ENCODE measurements around the gene YY1AP1.
"Not testable (repeated sequence)": the region's sequence is repeated elsewhere in the genome, so short reads cannot be mapped to it uniquely, and the experiment has no call there.

YY1AP1 gene

GRCh38 chr1:155640367-155640766, 48.2 kb downstream of the YY1AP1 start:
- DNase-seq: no peak
- Histone ChIP-seq H3K9me3 (ENCODE audit: control extremely low read depth in 1 of 5, control insufficient read depth in 4 of 5, insufficient read depth in 2 of 5, low read depth in 1 of 5, low read length in 4 of 5) (peaks cover 0 to 23% (median 10%) of the 10 kb centered on the region in 5 experiments), H3K36me3 (ENCODE audit: control insufficient read depth in 4 of 4, insufficient read depth in 4 of 4, low read length in 3 of 4) (no peaks in the 10 kb centered on the region), H3K27ac (ENCODE audit: insufficient read depth in 1 of 2, low read depth in 1 of 2, low read length in 2 of 2, poor library complexity in 1 of 2, severe bottlenecking in 2 of 2) (no peak overlapping the region), H3K27me3 (replicated peaks in 2 of 5; ENCODE audit: control insufficient read depth in 4 of 5, insufficient read depth in 5 of 5, low read length in 4 of 5) (no peaks in the 10 kb centered on the region), H3K4me1 (ENCODE audit: control extremely low read depth in 1 of 4, control insufficient read depth in 4 of 4, insufficient read depth in 4 of 4, low read length in 3 of 4) (peaks cover 0 to 19% (median 11%) of the 10 kb centered on the region in 4 experiments), H3K4me3 (ENCODE audit: control insufficient read depth in 1 of 7, extremely low read depth in 1 of 7, insufficient read depth in 4 of 7, low read depth in 2 of 7, low read length in 6 of 7) (no peak overlapping the region)
- CTCF ChIA-PET: interaction anchor here (1.1 kb wide), 1 partner anchor 11 kb away, joined by 3 read pairs; no protein-coding TSS in a partner anchor
- POLR2A ChIA-PET: no interaction called here

DNA sequence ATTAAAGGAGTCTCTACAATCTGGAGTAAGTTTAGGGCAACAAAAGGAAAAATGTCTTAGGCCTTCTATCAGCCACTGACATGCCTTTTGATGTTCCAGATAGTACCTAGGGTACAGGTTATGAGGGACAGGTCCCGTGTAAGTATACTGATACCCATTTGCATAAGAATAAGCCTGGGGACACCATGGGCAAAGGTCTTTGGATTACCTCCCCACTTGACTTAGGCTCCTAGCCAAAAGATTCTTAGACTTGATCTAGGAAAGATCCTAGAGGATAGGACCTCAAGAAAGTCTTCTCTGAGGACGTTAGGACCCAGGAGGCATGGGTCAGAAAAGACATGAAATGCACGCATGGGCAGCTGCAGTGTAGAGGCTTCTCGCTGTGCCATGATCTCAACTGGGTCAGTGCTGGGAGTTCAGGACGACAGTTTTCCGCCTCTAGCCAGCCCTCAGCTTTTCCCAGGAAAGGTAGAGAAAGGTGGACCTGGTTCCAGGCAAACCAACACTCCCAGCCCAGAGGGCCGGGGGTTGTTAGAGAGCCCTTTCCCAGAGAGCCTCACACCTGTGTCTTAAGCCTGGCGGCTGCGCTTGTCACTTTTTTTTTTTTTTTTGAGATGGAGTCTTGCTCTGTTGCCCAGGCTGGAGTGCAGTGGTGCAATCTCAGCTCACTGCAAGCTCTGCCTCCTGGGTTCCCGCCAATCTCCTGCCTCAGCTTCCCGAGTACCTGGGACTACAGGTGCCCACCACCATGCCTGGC, 52.0 kb downstream of the YY1AP1 start:
- CTCF ChIA-PET: interaction anchor here (0.6 to 2.0 kb wide), 3 partner anchors 10 to 69 kb away, joined by 3 to 6 read pairs (median 4); no protein-coding TSS in a partner anchor
- 90% methylated on average over 11 of the region's 11 CpGs for WGBS (ENCODE audit: insufficient coverage)
- no peak for DNase-seq

DNA sequence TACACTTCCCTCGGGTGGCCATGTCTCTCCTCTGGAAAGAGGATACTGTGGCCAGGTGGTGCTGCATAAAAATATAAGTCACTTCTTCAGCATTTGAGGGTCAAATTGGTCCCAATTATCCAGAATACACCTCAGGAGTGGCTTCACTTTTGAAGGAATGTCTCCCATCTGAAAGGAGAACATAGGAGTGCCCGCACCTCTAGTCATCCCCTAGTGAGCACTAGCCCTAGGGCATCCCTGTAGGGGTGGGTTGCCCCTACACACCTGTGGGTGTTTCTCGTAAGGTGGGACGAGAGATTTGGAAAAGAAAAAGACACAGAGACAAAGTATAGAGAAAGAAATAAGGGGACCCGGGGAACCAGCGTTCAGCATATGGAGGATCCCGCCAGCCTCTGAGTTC, 62.1 kb downstream of the YY1AP1 start:
- H3K9me3 ChIP-seq (ENCODE audit: control extremely low read depth in 1 of 5, control insufficient read depth in 4 of 5, insufficient read depth in 2 of 5, low read depth in 1 of 5, low read length in 4 of 5); H3K27me3 ChIP-seq (replicated peaks in 2 of 5; ENCODE audit: control insufficient read depth in 4 of 5, insufficient read depth in 5 of 5, low read length in 4 of 5); H3K27ac ChIP-seq (ENCODE audit: insufficient read depth in 1 of 2, low read depth in 1 of 2, low read length in 2 of 2, poor library complexity in 1 of 2, severe bottlenecking in 2 of 2); POLR2A ChIA-PET; H3K4me3 ChIP-seq (ENCODE audit: control insufficient read depth in 1 of 7, extremely low read depth in 1 of 7, insufficient read depth in 4 of 7, low read depth in 2 of 7, low read length in 6 of 7); H3K36me3 ChIP-seq (ENCODE audit: control insufficient read depth in 4 of 4, insufficient read depth in 4 of 4, low read length in 3 of 4); H3K4me1 ChIP-seq (ENCODE audit: control extremely low read depth in 1 of 4, control insufficient read depth in 4 of 4, insufficient read depth in 4 of 4, low read length in 3 of 4); DNase-seq; CTCF ChIA-PET: not testable (repeated sequence)
- 100% methylated on average over 1 of the region's 7 CpGs for WGBS (ENCODE audit: insufficient coverage)

More for the DNA sequence above, 52.0 kb downstream of the YY1AP1 start:
- POLR2A ChIA-PET: no interaction called here
- no peak overlapping the region for H3K27ac ChIP-seq (ENCODE audit: insufficient read depth in 1 of 2, low read depth in 1 of 2, low read length in 2 of 2, poor library complexity in 1 of 2, severe bottlenecking in 2 of 2)
- H3K27me3 ChIP-seq (replicated peaks in 2 of 5; ENCODE audit: control insufficient read depth in 4 of 5, insufficient read depth in 5 of 5, low read length in 4 of 5): no peaks in the 10 kb centered on the region
- H3K36me3 ChIP-seq (ENCODE audit: control insufficient read depth in 4 of 4, insufficient read depth in 4 of 4, low read length in 3 of 4): no peaks in the 10 kb centered on the region
- peaks cover 0 to 17% (median 10%) of the 10 kb centered on the region in 4 experiments for H3K4me1 ChIP-seq (ENCODE audit: control extremely low read depth in 1 of 4, control insufficient read depth in 4 of 4, insufficient read depth in 4 of 4, low read length in 3 of 4)
- H3K9me3 ChIP-seq (ENCODE audit: control extremely low read depth in 1 of 5, control insufficient read depth in 4 of 5, insufficient read depth in 2 of 5, low read depth in 1 of 5, low read length in 4 of 5): peaks cover 0 to 5% (median 3%) of the 10 kb centered on the region in 5 experiments
- H3K4me3 ChIP-seq (ENCODE audit: control insufficient read depth in 1 of 7, extremely low read depth in 1 of 7, insufficient read depth in 4 of 7, low read depth in 2 of 7, low read length in 6 of 7): peak overlapping the region in 5 of 7 experiments; percentile 27 to 92 (median 73)

DNA sequence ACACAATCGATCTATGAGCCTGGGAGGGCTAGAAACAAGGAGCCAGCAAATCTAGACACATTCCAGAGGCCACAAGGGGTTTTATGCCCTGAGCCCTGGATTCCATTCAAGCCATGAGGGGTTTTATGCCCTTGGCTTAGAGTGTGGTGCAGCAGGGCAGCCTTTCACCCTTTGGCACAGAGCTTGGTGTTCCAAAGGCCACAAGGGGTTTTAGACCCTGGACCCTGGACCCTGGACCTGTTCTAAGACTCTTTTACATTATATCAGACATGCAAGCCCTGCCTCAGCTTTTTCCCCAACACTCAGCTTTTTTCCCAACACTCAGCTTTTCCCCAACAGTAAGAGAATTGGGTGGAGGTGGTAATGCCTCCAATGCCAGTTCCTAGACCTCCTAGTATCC, 65.2 kb downstream of the YY1AP1 start:
- H3K9me3 ChIP-seq (ENCODE audit: control extremely low read depth in 1 of 5, control insufficient read depth in 4 of 5, insufficient read depth in 2 of 5, low read depth in 1 of 5, low read length in 4 of 5): peaks cover 0 to 5% (median 0%) of the 10 kb centered on the region in 5 experiments
- POLR2A ChIA-PET: no interaction called here
- CTCF ChIA-PET: no interaction called here

GRCh38 chr1:155622191-155622590, 66.4 kb downstream of the YY1AP1 start:
- DNase-seq: no peak
- Histone ChIP-seq H3K36me3 (ENCODE audit: control insufficient read depth in 4 of 4, insufficient read depth in 4 of 4, low read length in 3 of 4) (no peaks in the 10 kb centered on the region), H3K4me1 (ENCODE audit: control extremely low read depth in 1 of 4, control insufficient read depth in 4 of 4, insufficient read depth in 4 of 4, low read length in 3 of 4) (no peaks in the 10 kb centered on the region), H3K4me3 (ENCODE audit: control insufficient read depth in 1 of 7, extremely low read depth in 1 of 7, insufficient read depth in 4 of 7, low read depth in 2 of 7, low read length in 6 of 7) (no peak overlapping the region), H3K27ac (ENCODE audit: insufficient read depth in 1 of 2, low read depth in 1 of 2, low read length in 2 of 2, poor library complexity in 1 of 2, severe bottlenecking in 2 of 2) (no peak overlapping the region), H3K27me3 (replicated peaks in 2 of 5; ENCODE audit: control insufficient read depth in 4 of 5, insufficient read depth in 5 of 5, low read length in 4 of 5) (no peaks in the 10 kb centered on the region), H3K9me3 (ENCODE audit: control extremely low read depth in 1 of 5, control insufficient read depth in 4 of 5, insufficient read depth in 2 of 5, low read depth in 1 of 5, low read length in 4 of 5) (peaks cover 0 to 5% (median 0%) of the 10 kb centered on the region in 5 experiments)
- WGBS (ENCODE audit: insufficient coverage): 60% methylated on average over 1 of the region's 2 CpGs
- ChIA-PET CTCF (interaction anchor here (1.2 kb wide), 1 partner anchor 85 kb away, joined by 3 read pairs; no protein-coding TSS in a partner anchor), POLR2A (no interaction called here)

More for the DNA sequence above, 65.2 kb downstream of the YY1AP1 start:
- Histone ChIP-seq H3K36me3 (ENCODE audit: control insufficient read depth in 4 of 4, insufficient read depth in 4 of 4, low read length in 3 of 4) (no peaks in the 10 kb centered on the region), H3K4me3 (ENCODE audit: control insufficient read depth in 1 of 7, extremely low read depth in 1 of 7, insufficient read depth in 4 of 7, low read depth in 2 of 7, low read length in 6 of 7) (no peak overlapping the region), H3K4me1 (ENCODE audit: control extremely low read depth in 1 of 4, control insufficient read depth in 4 of 4, insufficient read depth in 4 of 4, low read length in 3 of 4) (no peaks in the 10 kb centered on the region), H3K27ac (ENCODE audit: insufficient read depth in 1 of 2, low read depth in 1 of 2, low read length in 2 of 2, poor library complexity in 1 of 2, severe bottlenecking in 2 of 2) (no peak overlapping the region), H3K27me3 (replicated peaks in 2 of 5; ENCODE audit: control insufficient read depth in 4 of 5, insufficient read depth in 5 of 5, low read length in 4 of 5) (no peaks in the 10 kb centered on the region)
- no peak for DNase-seq
- 82% methylated on average over 1 of the region's 1 CpG for WGBS (ENCODE audit: insufficient coverage)

GRCh38 chr1:155613226-155613625, 75.3 kb downstream of the YY1AP1 start:
- H3K4me1 ChIP-seq (ENCODE audit: control extremely low read depth in 1 of 4, control insufficient read depth in 4 of 4, insufficient read depth in 4 of 4, low read length in 3 of 4); POLR2A ChIA-PET; DNase-seq; H3K27ac ChIP-seq (ENCODE audit: insufficient read depth in 1 of 2, low read depth in 1 of 2, low read length in 2 of 2, poor library complexity in 1 of 2, severe bottlenecking in 2 of 2); H3K4me3 ChIP-seq (ENCODE audit: control insufficient read depth in 1 of 7, extremely low read depth in 1 of 7, insufficient read depth in 4 of 7, low read depth in 2 of 7, low read length in 6 of 7); H3K9me3 ChIP-seq (ENCODE audit: control extremely low read depth in 1 of 5, control insufficient read depth in 4 of 5, insufficient read depth in 2 of 5, low read depth in 1 of 5, low read length in 4 of 5); CTCF ChIA-PET; H3K27me3 ChIP-seq (replicated peaks in 2 of 5; ENCODE audit: control insufficient read depth in 4 of 5, insufficient read depth in 5 of 5, low read length in 4 of 5): not testable (repeated sequence)
- no CpG with 5 or more reads among the region's 2 CpGs for WGBS (ENCODE audit: insufficient coverage)
- H3K36me3 ChIP-seq (ENCODE audit: control insufficient read depth in 4 of 4, insufficient read depth in 4 of 4, low read length in 3 of 4): peaks cover 0 to 17% (median 9%) of the 10 kb centered on the region in 4 experiments

DNA sequence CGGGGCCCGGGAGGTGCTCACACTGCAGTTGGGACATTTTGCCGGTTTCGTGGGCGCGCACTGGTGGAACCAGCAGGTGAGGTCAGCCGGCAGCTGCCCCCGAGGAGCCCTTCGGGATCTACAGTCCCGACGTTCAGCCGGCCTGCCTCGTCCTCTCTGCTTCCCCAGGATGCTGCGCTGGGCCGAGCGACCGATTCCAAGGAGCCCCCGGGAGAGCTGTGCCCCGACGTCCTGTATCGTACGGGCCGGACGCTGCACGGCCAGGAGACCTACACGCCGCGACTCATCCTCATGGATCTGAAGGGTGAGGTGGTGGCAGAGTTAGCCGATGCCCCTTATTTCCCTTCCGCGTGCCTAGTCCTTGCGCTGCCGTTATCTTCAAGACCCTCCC, 78.3 kb downstream of the YY1AP1 start:
- DNase-seq; H3K9me3 ChIP-seq (ENCODE audit: control extremely low read depth in 1 of 5, control insufficient read depth in 4 of 5, insufficient read depth in 2 of 5, low read depth in 1 of 5, low read length in 4 of 5); H3K27ac ChIP-seq (ENCODE audit: insufficient read depth in 1 of 2, low read depth in 1 of 2, low read length in 2 of 2, poor library complexity in 1 of 2, severe bottlenecking in 2 of 2); POLR2A ChIA-PET; H3K4me1 ChIP-seq (ENCODE audit: control extremely low read depth in 1 of 4, control insufficient read depth in 4 of 4, insufficient read depth in 4 of 4, low read length in 3 of 4); H3K27me3 ChIP-seq (replicated peaks in 2 of 5; ENCODE audit: control insufficient read depth in 4 of 5, insufficient read depth in 5 of 5, low read length in 4 of 5): not testable (repeated sequence)
- no CpG with 5 or more reads among the region's 33 CpGs for WGBS (ENCODE audit: insufficient coverage)
- CTCF ChIA-PET: interaction anchor here (1.1 kb wide), 1 partner anchor 417 kb away, joined by 3 read pairs; no protein-coding TSS in a partner anchor
- Histone ChIP-seq H3K36me3 (ENCODE audit: control insufficient read depth in 4 of 4, insufficient read depth in 4 of 4, low read length in 3 of 4) (peaks cover 0 to 17% (median 9%) of the 10 kb centered on the region in 4 experiments), H3K4me3 (ENCODE audit: control insufficient read depth in 1 of 7, extremely low read depth in 1 of 7, insufficient read depth in 4 of 7, low read depth in 2 of 7, low read length in 6 of 7) (peak overlapping the region; percentile 37 to 91 (median 76))

Data from common myeloid progenitor, CD34-positive (primary cell).